Peyer's patch (tissue), 4 donors: ENCODE measurements around the gene ARL4D.

ENCODE experiments used
- CTCF ChIP-seq, 6 experiments: fragments of 450-650 bp in 4 of 6; fragments of 200-600 bp in 2 of 6; sonication (generic) in 1 of 6; IDR thresholded peaks; one replicate each; pipeline ENCODE4 v1.5.1; 2017 to 2019; ENCODE audit warnings: antibody characterized with exemption in 6 of 6, mild to moderate bottlenecking in 3 of 6, moderate library complexity in 1 of 6
- POLR2A ChIP-seq, 2 donors: fragments of 450-650 bp; IDR thresholded peaks; one replicate each; pipeline ENCODE4 v1.5.1; 2017; ENCODE audit warnings: antibody characterized with exemption in 2 of 2, mild to moderate bottlenecking in 2 of 2, moderate library complexity in 2 of 2

DNA sequence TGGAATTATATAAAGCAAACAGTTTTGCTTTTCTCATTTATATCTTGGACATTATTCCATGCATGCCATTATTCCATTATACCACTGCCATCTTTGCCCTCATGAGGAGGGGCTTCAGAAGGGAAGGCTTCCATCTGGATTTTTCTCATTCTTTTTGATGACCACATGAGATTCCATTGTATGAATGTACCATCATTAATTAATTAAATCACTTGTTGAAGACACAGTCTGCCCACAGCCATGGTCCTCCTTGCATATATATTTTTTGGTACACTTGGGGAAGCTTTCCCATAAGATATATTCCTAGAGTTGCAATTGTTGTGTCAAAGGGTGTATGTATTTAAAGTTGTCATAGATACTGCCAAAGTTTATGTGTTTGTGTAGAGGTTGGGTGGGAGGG lies 7.1 kb downstream of the ARL4D start:
- TF ChIP-seq CTCF (IDR thresholded peaks at IDR 0.05) (no peak), POLR2A (IDR thresholded peaks at IDR 0.05) (no peak)
